ENCODE measurements around the gene EIF3D.

The EIF3D gene

GRCh38 chr22:36507518-36508010 is 21.4 kb downstream of the EIF3D start:
- DNase-seq (ENCODE audit: low spot score): no peak
- Mint-ChIP-seq H3K27ac (peak overlapping the region; percentile 82), H3K4me1 (ENCODE audit: low read depth) (peaks cover 9% of the 10 kb centered on the region), H3K27me3 (ENCODE audit: low read depth) (no peaks in the 10 kb centered on the region), H3K4me3 (peak overlapping the region; percentile 58), H3K9me3 (no peaks in the 10 kb centered on the region), H3K36me3 (ENCODE audit: low read depth) (peaks cover 28% of the 10 kb centered on the region)

DNA sequence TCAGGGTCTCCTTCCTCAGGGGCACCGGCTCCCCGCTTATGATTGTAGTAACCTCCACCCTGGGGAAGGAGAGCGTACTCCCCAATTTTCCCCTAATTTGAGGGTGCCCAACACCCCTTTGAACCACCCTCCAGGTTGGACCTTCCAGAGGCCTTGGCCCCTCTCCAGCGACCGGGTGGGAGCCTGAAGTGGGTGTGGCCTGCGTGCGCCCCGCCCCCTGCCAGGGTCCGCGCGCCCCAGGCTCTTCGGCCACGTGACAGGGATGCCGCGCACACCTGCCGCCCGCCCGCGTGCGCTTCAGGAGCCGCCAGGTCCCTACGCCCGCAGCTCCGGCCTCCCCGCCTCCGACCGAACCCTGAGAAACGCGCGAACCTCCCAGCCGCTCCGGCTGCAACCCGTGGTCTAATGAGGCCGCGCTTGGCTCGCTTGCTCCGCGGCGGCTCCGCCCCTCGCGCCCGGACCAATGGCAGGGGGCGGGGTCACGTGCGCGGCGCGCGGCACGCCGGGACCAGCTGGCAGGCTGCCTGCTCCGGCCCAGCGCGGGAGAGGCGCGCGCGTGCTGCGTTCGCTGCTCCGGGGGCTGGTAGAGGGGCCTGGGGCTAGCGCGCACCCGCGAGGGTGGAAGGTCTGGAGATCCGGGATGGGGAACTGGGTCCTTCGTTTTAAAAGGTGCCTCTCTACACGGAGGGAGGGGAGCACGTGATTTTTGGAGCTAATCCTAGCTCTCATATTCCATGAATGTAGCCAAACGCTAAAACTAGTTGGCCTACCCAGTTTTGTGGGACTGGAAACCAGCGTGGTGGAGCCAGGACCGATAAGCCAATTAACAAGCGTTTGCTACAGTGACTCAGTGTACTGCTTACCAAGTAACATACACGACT is 22.1 kb downstream of the EIF3D start, which contains the start of gene FOXRED2:
Gene FOXRED2, minus strand, starts transcription at position 404 of the 881 bp plus-strand sequence. CDS start 618 bp downstream, outside the sequence.
- Mint-ChIP-seq H3K36me3 (ENCODE audit: low read depth) (peaks cover 22% of the 10 kb centered on the region), H3K27ac (peak within 1 kb of the TSS; percentile 82), H3K4me3 (peak within 1 kb of the TSS; percentile 70), H3K9me3 (no peaks in the 10 kb centered on the region), H3K4me1 (ENCODE audit: low read depth) (peaks cover 9% of the 10 kb centered on the region), H3K27me3 (ENCODE audit: low read depth) (no peaks in the 10 kb centered on the region)
- DNase-seq (ENCODE audit: low spot score): peak; percentile 92

DNA sequence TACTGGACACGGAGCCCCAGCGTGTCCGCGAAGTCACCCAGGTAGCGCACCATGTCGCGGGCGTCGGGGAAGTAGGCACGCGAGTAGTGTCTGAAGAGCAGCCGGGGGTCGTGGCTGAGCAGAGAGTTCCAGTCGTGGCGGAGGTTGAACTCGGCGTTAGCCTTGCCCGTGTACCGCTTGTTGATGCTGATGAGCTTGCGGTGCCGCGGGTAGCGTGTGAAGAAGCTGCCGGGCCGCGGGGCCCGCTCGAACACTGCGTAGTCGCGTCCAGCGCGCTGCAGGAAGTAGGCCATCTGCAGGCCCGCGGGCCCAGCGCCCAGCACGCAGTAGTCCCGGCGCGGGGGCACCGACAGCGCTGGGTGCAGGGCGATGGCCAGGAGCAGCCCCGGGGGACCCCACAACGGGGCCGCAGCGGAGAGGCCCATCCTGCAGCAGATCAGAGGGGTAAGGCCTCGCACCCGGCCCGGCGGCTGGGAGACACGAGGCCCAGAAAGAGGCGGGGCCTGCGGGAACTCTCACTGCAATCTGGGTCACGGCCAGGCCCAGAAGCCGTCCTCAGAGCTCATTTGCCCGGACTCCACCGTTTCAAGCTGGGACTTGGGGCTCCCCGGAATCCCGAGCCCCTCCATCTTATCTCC is 22.8 kb downstream of the EIF3D start:
- H3K27ac Mint-ChIP-seq: no peak overlapping the region
- H3K4me1 Mint-ChIP-seq (ENCODE audit: low read depth): peaks cover 7% of the 10 kb centered on the region
- no peak for DNase-seq (ENCODE audit: low spot score)
- no peaks in the 10 kb centered on the region for H3K9me3 Mint-ChIP-seq
- peak overlapping the region; percentile 70 for H3K4me3 Mint-ChIP-seq
- H3K27me3 Mint-ChIP-seq (ENCODE audit: low read depth): no peaks in the 10 kb centered on the region
- H3K36me3 Mint-ChIP-seq (ENCODE audit: low read depth): peaks cover 17% of the 10 kb centered on the region

DNA sequence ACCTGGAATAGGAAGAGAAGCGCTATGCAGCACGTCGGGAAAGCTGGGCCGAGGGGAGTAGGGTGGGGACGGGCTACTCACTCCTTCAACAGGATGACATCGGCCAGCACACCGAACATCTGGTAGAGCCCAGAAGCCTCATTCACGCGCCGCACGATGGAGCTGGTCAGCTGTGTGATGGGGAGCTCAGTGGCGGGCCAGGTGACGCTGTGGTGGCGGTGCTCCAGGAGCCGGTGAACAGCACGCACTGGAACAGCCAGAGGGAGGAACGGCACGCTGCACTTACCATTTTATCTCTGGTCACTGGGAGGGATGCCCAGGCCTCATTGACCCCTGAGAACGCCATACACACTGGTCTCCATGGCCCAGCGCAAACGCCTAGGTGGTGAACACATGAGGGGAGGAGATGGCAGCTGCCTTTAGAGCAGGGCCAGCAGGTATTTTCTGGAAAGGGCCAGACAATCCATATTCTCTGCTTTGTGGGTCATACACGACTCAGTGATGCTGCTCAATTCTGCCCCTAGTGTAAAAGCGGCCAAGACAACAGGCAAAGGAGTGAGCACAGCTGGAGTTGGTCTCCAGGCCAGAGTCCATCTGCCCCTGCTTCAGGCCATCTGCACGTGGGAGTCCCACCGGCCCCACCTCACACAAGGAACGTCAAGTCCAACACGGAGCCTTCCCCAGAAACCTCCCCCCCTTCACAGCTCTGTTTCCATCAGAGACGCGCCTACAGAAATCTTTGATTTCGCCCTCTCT is 30.9 kb downstream of the EIF3D start:
- Mint-ChIP-seq H3K36me3 (ENCODE audit: low read depth) (peaks cover 6% of the 10 kb centered on the region), H3K4me1 (ENCODE audit: low read depth) (peaks cover 2% of the 10 kb centered on the region), H3K4me3 (no peak overlapping the region), H3K27me3 (ENCODE audit: low read depth) (no peaks in the 10 kb centered on the region), H3K27ac (no peak overlapping the region), H3K9me3 (no peaks in the 10 kb centered on the region)
- no peak for DNase-seq (ENCODE audit: low spot score)

DNA sequence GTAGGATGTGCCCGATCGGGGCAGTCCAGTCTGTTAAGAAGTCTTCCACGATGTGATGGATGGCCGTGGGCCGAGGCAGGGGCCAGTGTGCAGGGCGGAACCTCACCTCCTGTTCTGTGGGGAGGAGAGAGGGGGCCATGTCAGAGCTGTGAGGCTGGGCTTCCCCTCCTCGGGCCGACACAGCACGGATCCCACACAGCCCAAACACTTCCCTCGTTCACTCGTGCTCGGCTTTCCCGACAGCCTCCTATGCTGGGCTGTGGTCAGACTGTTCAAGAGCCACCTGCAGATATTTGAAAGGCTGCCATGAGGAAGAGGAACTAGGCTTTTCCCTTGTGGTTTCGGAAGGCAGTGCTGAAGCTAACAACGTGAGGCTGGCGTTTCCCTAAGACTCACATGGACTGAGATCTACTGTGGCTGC is 35.3 kb downstream of the EIF3D start:
- peaks cover 14% of the 10 kb centered on the region for H3K36me3 Mint-ChIP-seq (ENCODE audit: low read depth)
- no peak for DNase-seq (ENCODE audit: low spot score)
- H3K27me3 Mint-ChIP-seq (ENCODE audit: low read depth): no peaks in the 10 kb centered on the region
- no peak overlapping the region for H3K27ac Mint-ChIP-seq
- peaks cover 4% of the 10 kb centered on the region for H3K4me1 Mint-ChIP-seq (ENCODE audit: low read depth)
- no peaks in the 10 kb centered on the region for H3K9me3 Mint-ChIP-seq
- no peak overlapping the region for H3K4me3 Mint-ChIP-seq

DNA sequence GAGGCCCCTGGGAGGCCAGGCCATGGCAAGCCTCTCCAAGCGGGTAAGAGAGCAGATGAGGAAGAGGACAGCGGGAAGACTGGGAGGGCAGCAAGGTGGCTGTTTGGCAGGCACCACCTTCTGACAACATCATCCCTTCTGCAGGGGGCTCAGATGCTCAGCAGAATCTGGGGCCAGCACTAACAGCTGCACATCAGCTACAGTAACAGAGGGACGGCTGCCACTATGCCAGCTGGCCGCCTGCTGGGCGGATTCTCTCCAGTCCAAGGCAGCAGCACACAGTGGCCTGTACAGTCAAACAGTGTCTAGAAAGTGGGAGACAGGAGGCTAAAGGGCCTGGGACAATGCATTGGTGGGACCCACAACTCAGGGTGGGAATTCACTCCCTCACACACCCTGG is 36.9 kb downstream of the EIF3D start:
- no peaks in the 10 kb centered on the region for H3K9me3 Mint-ChIP-seq
- peak overlapping the region; percentile 62 for H3K27ac Mint-ChIP-seq
- no peak for DNase-seq (ENCODE audit: low spot score)
- H3K36me3 Mint-ChIP-seq (ENCODE audit: low read depth): peaks cover 14% of the 10 kb centered on the region
- no peak overlapping the region for H3K4me3 Mint-ChIP-seq
- peaks cover 4% of the 10 kb centered on the region for H3K4me1 Mint-ChIP-seq (ENCODE audit: low read depth)
- no peaks in the 10 kb centered on the region for H3K27me3 Mint-ChIP-seq (ENCODE audit: low read depth)

DNA sequence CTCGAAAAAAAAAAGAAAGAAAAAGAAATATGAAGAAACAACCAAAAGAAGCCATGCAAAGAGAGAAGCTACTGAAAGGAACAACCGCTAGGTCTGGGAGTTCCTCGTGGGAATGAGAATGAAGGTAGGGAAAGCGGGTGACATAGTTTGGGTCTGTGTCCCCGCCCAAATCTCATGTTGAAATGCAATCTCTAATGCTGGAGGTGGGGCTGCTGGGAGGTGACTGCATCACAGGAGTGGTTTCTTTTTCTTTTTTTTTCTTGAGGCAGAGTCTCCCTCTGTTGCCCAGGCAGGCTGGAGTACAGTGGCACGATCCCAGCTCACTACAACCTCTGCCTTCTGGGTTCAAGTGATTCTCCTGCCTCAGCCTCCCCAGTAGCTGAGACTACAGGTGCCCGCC is 37.8 kb downstream of the EIF3D start:
- Mint-ChIP-seq H3K4me3 (no peak overlapping the region), H3K27me3 (ENCODE audit: low read depth) (no peaks in the 10 kb centered on the region), H3K4me1 (ENCODE audit: low read depth) (peaks cover 4% of the 10 kb centered on the region), H3K27ac (no peak overlapping the region), H3K9me3 (no peaks in the 10 kb centered on the region), H3K36me3 (ENCODE audit: low read depth) (peaks cover 23% of the 10 kb centered on the region)
- no peak for DNase-seq (ENCODE audit: low spot score)

- peak; percentile 32 for DNase-seq (ENCODE audit: low spot score)
- H3K27ac Mint-ChIP-seq: no peak overlapping the region
- H3K4me1 Mint-ChIP-seq (ENCODE audit: low read depth): peaks cover 4% of the 10 kb centered on the region
- H3K4me3 Mint-ChIP-seq: no peak overlapping the region
- no peaks in the 10 kb centered on the region for H3K9me3 Mint-ChIP-seq
- H3K27me3 Mint-ChIP-seq (ENCODE audit: low read depth): no peaks in the 10 kb centered on the region
- peaks cover 18% of the 10 kb centered on the region for H3K36me3 Mint-ChIP-seq (ENCODE audit: low read depth)
Measured at GRCh38 chr22:36486619-36487384, 42.2 kb downstream of the EIF3D start.

DNA sequence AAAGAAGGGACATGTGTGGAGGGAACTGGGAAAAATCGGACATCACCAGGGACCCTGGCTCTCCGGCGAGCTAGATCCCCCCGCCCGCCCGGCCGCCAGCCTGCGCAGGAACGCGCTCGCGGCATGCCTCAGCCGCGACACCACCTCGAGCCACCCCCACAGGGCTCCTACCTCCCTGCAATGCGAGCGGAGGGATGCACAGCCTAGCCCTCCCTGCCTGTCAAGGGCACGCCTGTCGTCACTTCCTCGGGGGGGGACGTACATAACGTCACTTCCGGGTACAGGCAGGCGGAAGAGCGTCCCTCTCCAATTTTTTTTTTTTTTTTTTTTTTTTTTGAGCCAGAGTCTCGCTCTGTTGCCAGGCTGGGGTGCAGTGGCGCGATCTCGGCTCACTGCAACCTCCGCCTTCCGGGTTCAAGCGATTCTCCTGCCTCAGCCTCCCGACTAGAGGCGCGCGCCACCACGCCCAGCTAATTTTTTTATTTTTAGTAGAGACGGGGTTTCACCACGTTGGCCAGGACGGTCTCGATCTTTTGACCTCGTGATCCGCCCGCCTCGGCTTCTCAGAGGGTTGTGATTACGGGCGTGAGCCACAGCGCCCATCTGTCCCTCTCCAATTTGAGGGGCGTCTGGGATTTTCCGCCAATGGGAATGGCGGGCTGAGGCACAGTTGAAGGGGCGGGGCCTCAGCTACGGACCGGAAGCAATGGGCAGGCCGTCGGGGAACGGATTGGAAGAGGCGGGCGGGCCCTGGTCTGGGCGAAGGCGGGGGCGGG is 47.4 kb downstream of the EIF3D start, which contains the start of gene TXN2:
Gene TXN2, minus strand, starts transcription at position 248 of the 776 bp plus-strand sequence. CDS start 803 bp downstream, outside the sequence.
- DNase-seq (ENCODE audit: low spot score): peak; percentile 91
- Mint-ChIP-seq H3K36me3 (ENCODE audit: low read depth) (peaks cover 23% of the 10 kb centered on the region), H3K4me1 (ENCODE audit: low read depth) (peaks cover 11% of the 10 kb centered on the region), H3K27me3 (ENCODE audit: low read depth) (no peaks in the 10 kb centered on the region), H3K27ac (peak within 1 kb of the TSS; percentile 92), H3K9me3 (no peaks in the 10 kb centered on the region), H3K4me3 (peak within 1 kb of the TSS; percentile 95)

DNA sequence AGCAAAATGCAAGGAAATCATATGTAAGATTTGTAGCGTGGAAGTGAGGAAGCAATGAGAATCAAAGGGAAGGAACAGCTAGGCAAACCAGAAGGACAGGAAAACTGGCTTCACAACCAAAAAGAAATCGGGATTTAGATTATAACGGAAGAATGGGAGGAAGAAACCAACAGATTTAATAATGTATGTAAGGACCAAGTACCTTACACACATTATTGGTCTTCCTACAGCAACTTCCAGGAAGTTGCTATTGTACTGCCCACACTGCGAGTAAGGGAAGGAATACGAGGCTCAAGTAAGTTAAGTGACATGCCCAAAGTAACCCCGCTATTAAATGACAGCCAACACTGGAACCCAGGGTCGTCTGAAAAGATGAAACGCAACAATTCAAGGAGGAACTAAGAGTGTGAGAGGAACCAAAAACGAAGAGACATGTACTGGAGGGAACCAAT is 48.0 kb downstream of the EIF3D start:
- Mint-ChIP-seq H3K36me3 (ENCODE audit: low read depth) (peaks cover 22% of the 10 kb centered on the region), H3K4me3 (peak overlapping the region; percentile 95)

DNA sequence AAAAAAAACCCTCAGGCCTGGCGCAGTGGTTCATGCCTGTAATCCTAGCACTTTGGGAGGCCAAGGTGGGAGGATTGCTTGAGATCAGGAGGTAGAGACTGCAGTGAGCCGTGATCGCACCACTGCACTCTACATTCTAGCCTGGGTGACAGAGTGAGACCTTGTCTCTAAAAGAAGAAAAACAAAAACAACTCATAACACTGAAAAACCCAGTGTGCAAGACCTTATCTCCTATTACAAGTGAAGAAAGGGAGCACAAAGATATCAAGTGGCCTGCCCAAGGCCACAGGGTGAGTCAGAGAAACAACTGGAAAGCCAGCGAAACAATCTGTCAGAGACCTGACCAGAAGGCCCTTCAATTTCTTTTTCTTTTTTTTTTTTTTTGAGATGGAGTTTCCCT is 50.0 kb downstream of the EIF3D start:
- DNase-seq (ENCODE audit: low spot score): no peak
- Mint-ChIP-seq H3K4me3 (no peak overlapping the region), H3K27me3 (ENCODE audit: low read depth) (no peaks in the 10 kb centered on the region), H3K27ac (no peak overlapping the region), H3K4me1 (ENCODE audit: low read depth) (peaks cover 11% of the 10 kb centered on the region), H3K9me3 (no peaks in the 10 kb centered on the region), H3K36me3 (ENCODE audit: low read depth) (peaks cover 36% of the 10 kb centered on the region)

More for the DNA sequence above, 48.0 kb downstream of the EIF3D start:
- peak overlapping the region; percentile 92 for H3K27ac Mint-ChIP-seq
- no peaks in the 10 kb centered on the region for H3K27me3 Mint-ChIP-seq (ENCODE audit: low read depth)
- no peaks in the 10 kb centered on the region for H3K9me3 Mint-ChIP-seq
- no peak for DNase-seq (ENCODE audit: low spot score)
- peaks cover 11% of the 10 kb centered on the region for H3K4me1 Mint-ChIP-seq (ENCODE audit: low read depth)

DNA sequence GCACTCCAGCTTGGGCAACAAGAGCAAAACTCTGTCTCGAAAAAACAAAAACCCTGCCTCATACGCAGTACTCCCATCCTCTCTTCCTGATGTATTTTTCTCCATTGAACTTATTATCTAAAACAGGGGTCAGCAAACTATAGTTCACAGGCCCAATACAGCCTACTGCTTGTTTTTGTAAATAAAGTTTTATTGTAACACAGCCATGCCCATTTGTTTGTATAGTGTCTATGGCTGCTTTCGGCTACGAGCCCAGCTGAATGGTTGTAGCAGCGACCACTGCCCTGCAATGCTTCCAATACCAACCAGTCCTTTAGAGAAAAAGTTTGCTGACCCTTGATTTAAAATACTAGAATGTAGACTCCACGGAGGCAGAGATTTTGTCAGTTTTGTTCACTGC is 53.6 kb downstream of the EIF3D start:
- Mint-ChIP-seq H3K36me3 (ENCODE audit: low read depth) (peaks cover 40% of the 10 kb centered on the region), H3K9me3 (no peaks in the 10 kb centered on the region), H3K27ac (no peak overlapping the region), H3K27me3 (ENCODE audit: low read depth) (no peaks in the 10 kb centered on the region), H3K4me1 (ENCODE audit: low read depth) (peaks cover 5% of the 10 kb centered on the region), H3K4me3 (no peak overlapping the region)
- DNase-seq (ENCODE audit: low spot score): no peak
